Measurements from ENCODE around the gene ZNF281.

DNA sequence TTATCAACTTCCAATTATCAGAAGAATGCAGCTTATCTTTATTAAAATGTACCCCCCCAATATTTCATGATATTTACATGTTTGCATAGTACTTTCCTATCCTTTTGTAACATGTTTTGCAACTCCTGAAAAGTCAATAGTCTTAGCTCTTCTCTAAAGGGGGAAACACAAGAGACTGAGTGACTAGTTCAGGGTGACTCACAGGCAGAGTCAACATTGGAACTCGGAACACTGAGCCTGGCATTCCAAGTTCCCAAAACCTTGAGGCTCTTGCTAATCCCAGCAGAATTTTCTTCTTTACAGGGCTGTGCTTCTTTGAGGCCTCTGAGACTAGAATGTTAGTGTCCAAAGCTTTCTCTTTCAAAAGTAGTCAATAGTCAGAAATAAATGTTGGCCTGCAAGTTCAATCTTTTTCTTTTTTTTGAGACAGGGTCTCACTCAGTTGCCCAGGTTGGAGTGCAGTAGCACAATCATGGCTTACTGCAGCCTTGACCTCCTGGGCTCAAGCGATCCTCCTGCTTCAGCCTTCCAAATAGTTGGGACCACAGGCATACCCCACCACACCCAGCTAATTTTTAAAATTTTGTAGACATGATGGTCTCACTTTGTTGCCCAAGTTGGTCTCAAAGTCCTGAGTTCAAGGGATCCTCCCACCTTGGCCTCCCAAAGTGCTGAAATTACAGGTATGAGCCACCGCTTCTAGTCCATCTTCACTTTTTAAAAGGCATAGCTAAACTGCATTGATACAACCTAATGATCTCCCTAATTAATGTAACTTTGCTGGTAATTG, 37.5 kb downstream of the ZNF281 start:
- TF ChIP-seq, protein P1, sequence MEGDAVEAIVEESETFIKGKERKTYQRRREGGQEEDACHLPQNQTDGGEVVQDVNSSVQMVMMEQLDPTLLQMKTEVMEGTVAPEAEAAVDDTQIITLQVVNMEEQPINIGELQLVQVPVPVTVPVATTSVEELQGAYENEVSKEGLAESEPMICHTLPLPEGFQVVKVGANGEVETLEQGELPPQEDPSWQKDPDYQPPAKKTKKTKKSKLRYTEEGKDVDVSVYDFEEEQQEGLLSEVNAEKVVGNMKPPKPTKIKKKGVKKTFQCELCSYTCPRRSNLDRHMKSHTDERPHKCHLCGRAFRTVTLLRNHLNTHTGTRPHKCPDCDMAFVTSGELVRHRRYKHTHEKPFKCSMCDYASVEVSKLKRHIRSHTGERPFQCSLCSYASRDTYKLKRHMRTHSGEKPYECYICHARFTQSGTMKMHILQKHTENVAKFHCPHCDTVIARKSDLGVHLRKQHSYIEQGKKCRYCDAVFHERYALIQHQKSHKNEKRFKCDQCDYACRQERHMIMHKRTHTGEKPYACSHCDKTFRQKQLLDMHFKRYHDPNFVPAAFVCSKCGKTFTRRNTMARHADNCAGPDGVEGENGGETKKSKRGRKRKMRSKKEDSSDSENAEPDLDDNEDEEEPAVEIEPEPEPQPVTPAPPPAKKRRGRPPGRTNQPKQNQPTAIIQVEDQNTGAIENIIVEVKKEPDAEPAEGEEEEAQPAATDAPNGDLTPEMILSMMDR (IDR thresholded peaks at IDR 0.05; ENCODE audit: low read depth, low read length, poor library complexity, severe bottlenecking): no peak
- TF ChIP-seq EZH2phosphoT487 (IDR thresholded peaks at IDR 0.05; ENCODE audit: borderline replicate concordance, low read length): no peak
